Mesenteric fat pad (tissue), 1 donor: ENCODE results near the gene CAND2. TPM values are rescaled to one million over a fixed set of nuclear protein-coding genes. Genes with fewer than 3 reads are reported as not detected.
A peak's percentile ranks its signal among the peaks of the same experiment; 100 is the strongest.

Source experiments
- DNase-seq: peaks from one replicate; pipeline ENCODE4 v3.0.0-alpha.2; 2020; ENCODE audit warnings: low spot score
- long read RNA-seq: library from polyadenylated mRNA; unstranded; transcript quantifications from one replicate; pipeline ENCODE4 v2.0.0, GENCODE V29; 2020
- total RNA-seq: library from RNA; stranded (reverse); fragmentation: NEBNext Ultra II Directional; extraction: Animal tissue kit (Norgen Biotek cat#: 25700); gene quantifications from one replicate; pipeline ENCODE4 v1.2.1, GENCODE V29; 2021
- donor health status: DM: yes; HTN: yes; CAD: no.

CAND2 gene
- total RNA-seq: 1.7 TPM
- long read RNA-seq, partial matches to known transcripts: 2 of 2 reads
- long read RNA-seq, other reads (novel, unspliced or antisense): 0 of 2 reads

DNA sequence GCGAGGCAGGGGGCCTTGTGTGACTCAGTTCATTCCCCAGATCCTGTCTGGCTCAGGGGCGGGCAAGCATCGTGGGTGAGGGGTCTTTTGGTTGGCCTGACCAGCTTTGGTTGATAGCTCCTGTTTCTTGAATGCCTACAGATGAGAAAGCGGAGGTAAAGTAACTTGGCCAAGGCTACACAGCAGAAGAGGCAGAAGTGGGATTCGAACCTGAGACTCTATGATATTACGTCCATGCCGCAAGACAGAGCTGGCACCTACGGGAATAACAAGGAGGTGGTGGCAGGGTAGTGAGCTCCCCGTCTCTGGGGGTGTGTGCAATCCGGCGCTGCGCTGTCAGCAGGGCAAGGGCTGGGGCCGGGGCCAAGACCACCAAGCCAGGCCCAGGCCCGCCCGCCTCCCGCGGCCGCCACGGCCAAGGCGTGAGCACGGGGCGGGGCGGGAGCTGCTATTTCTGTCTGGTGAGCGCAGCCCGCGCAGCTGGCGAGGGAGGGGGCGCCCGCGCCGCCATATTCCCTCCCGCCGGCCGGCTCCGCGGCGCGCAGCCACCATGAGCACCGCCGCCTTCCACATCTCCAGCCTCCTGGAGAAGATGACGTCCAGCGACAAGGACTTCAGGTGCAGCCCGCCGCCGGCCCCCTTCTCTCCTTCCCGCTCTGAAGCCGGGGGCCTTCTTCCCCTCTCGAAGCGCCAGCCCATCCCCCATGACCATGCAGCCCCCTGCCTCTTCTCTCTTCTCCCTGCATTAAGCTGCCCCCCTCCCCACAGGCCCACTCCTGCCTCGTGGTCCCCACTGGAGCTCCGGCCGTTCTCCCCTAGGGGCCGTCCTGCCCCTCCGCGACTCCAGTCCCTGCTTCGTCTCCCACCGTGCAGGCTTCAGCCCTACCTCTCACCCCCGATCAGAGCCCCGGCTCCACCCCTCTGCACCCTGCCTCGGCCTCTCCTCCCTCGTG lies at the start of gene CAND2:
CAND2 (plus strand) TSS at position 510 of the 953 bp plus-strand sequence; CDS start at position 551, 41 bp downstream.
- peak; percentile 89 for DNase-seq

DNA sequence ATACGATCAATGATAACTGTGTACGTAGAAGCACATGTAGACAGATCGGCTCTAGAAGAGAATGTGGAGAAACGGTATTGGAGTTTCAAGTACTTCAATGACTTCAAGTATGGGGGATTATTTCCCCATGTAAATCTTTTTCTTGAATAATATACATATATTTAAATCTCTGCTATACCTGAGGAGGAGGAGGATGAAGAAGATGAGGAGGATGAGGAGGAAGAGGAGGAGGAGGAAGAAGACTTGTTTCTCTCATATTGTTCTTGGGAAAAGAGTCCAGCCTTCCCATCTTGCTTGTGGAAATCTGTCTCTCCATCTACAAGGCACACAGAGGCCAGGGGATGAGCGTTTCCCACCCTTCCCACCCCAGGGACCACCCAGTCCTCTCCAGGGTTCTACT lies 48.0 kb upstream of the CAND2 start:
- DNase-seq: no peak

DNA sequence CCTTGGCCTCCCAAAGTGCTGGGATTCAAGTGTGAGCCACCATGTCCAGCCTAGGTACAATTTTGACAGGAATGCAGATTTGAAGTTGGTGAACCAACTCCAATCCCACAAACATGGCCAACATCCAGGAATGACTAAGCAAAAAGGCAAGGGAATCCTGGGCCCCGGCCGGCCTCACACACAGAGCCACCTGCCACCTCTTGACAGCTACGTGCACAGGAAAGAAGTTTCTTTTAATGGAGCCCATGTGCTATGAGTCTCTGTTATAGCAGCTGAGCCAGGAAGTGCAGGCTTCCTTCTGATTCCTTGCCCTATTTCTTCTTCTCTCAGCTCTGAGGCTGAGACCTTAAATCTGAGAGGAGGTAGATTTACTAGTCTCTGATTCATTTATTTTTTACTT lies 46.3 kb upstream of the CAND2 start:
- DNase-seq: no peak

DNA sequence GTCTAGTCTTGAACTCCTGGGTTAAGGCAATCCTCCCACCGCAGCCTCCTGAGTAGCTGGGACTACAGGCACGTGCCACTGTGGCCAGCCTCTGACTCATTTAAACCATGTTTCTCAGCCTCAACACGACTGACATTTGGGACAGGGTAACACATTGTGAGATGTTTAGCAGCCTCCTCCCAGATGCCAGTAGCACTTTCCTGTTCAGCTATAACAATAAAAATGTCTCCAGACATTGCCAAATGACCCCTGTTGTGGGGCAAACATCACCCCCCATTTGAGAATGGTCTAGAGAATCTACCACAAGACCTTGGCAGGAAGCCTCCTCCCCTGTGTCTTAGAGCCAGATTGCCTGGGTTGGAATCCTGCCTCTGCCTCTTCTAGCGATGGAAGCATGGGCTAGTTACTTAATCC lies 45.8 kb upstream of the CAND2 start:
- DNase-seq: no peak

DNA sequence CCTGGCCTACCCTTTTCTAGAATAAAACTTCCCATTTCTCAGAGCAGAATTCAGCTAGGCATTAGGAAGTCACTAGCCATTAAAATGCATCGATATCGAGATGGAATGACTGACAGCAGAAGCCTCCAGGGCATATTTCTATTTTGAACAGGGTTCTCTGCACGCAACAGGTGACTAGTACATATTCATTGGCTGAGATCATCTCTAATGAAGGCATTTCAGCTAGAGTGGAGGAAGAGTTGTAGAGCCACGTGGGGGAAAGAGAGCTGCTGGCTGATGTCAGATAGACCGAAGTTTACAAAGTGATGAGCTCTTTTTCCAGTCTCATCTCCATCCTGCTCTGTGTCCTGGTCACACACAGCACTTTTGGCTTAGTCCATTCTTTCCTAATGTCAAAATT lies 44.9 kb upstream of the CAND2 start:
- no peak for DNase-seq

DNA sequence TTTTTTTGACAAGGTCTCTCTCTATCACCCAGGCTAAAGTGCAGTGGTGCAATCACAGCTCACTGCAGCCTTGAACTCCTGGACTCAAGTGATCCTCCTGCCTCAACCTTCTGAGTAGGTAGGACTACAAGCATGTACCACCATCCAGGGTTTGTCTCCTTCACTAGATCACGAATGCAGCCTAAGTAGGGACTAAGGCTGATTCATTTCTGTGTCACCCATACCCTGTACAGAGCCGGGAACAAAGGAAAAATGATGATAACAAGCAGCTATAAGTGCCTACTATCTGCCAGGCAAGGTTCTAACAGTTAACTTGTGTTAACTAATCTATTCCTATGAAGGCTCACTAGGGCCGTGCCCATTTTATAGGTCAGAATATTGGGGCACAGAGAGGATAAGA lies 44.4 kb upstream of the CAND2 start:
- no peak for DNase-seq

DNA sequence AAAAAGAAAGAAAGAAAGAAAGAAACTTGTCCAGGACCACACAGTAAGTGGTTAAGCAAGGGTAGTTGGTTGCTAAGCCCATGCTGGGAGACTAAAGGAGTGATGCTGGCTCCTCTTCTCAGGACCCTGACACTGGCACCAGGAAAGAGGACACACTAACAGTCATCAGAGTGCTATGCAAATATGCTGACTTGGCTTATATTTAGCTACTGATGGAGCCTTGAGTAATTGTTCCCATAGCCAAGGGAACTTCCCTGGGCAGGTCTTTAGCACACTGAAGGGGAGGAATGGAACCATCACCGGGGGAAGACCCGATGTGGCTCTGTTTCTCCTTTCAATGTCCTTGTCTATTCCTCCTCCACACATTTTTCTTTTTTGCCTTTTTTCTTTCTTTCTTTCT lies 43.7 kb upstream of the CAND2 start:
- DNase-seq: no peak

DNA sequence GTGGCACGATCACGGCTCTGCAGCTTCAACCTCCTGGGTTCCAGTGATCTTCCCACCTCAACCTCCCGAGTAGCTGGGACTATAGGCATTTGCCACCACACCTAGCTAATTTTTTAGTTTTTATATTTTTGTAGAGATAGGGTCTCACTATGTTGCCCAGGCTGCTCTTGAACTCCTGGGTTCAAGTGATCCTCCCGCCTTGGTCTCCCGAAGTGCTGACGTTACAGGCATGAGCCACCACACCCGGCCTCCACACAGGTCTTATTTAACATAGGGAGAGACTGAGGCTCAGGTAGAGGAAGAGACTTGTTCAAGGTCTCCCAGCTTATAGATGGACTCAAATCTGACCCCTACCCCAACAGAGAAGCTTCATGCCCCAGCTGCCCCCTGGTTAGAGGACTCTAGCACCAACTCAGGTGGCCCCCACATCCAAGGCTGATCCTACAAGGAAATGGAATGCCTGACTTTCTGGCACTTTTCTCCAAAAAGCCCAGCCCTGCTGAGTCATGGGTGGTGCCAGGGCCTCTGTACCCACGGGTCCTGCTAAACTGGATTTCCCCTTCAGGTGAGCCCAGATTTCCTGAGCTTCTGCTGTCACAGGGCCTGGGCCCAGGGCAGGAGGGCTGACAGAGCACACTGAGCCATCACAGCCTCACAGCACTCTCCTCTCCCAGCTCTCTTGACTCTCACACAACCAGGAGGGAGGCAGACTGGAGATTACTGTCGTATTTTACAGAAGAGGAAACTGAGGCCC lies 43.0 kb upstream of the CAND2 start:
- no peak for DNase-seq

DNA sequence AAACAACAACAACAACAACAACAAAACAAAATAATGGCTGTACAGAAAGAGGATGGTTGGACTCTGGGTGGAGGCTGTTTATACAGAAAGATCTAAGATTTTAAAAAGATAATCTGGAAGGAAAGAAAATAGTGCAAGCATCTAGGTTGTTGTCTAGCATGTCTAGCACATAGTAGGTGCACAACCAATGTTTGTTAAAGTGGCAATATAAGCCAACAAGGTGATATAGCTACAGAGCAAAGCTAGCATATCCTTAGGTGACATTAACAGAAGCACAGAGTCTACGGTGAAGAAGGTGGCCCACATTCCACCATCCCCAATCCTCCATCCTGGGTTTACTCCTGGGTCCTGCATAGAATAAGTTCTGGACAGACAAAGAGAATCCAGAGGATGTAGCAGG lies 42.2 kb upstream of the CAND2 start:
- DNase-seq: no peak

DNA sequence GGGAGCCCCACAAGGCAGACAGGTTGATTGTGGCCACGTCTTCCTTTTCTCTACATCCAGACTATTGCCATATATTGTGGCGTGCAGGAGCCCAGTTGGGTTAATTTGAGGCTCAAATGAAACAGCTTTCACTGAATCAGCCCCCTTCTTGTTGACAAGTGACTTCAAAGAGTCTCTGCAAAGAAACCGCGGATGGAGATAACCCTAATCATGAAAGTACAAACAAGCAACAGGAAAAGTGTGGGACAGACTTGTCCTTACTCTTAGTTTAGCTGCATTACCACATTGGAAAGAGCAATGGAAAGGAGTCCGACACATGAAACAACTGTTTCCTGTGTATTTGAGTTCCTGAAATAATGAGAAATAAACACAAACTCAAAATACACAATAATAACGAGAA lies 40.7 kb upstream of the CAND2 start:
- DNase-seq: no peak

DNA sequence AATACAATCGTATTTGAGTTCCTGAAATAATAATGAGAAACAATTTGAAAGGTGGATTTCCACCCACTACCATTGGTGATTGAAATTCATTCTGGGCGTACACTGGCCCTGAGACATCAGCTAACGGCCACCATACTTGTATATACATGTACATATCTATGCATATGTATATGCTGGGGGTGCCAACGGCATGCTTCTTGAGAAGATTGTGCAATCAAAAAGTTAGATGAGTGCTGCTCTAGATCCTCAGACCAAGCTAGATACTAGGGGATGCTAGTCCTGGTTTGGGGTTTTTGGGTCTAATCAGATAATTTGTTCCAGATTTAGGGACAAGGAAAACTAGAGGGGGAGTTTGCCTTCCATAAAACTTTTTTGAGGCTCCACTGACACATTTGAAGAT lies 40.3 kb upstream of the CAND2 start:
- no peak for DNase-seq

DNA sequence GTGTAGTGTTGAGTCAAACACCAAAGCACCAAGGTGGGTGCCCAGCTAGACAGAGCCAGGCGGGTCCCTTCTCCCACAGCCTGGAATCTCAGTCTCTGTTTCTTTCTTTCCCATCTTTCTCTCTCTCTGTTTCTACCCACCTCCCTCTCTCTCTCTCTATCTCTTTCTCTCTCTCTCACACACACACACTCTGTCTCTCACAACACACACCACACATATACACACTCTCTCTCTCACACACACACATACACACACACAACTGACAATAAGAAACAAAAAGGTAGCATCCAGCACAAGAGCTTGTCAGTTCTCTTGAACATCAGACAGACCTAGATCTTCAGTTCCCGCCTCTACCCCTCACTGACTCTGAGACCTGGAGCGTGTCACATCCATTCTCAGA lies 39.8 kb upstream of the CAND2 start:
- DNase-seq: no peak

DNA sequence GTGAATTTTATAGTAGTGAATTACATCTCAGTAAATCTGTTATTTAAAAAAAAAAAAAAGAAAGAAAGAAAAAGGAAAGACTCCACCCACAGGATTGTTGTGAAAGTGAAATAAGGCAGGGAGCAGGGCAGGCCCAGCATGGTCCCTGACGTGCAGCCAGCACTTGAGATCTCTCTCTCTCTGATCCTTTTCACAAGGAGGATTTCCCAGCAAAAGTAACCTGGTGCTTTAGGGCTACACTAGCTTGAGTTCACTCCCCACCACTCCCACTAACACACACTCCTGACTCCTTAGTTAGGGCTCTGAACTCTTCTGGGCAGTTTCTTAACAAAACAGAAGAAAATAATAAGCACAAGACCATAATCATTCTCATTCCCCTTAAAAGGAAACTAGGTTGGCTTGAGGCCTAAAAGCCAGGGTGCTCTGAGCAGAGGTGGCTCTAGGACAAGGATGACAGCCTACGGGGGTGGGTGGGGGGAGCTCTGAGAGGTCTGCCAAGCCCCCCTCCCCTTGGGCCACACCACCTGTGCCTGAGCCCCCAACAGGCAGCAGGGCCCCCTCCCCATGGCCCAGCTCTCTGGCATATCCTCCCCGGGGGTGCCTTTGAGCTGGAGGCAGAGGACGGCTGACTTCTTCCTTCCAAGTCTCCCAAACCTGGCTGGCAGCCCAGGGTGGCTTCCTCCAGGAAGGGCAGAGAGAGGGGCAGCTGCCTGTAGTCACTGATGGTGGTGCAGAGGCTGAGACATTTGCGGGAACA lies 38.3 kb upstream of the CAND2 start:
- DNase-seq: no peak

DNA sequence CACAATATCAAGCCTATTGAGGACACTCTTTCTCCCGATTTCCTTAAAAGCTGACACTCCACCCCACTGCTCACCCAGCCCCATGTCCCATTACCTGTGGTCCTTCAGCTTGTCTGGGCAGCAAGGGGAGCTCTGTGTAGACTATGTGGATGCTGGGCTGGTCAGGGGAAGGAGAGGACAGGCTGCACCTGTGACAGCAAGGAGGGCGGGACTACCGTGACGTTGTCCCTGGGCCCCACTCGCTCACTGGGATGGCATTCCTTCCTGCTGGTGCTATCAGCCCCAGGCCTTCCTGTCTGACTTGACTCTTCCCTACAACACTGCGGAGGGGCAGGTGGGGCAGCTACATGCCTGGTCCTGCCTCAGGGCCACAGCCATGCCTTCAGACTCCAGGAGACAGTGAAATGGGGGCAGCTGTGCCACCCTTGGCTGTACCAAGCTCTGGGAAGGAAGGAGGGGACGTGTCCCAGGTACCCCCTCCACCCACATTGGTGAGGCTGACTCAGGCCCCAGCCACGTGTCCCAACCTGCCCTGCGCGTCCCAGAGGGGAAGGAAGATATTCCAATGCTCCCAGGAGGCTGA lies 37.3 kb upstream of the CAND2 start, which contains the start of gene TMEM40:
TMEM40 (minus strand) TSS at position 163 of the 583 bp plus-strand sequence. CDS start 9,427 bp downstream, outside the sequence.
- DNase-seq: no peak

DNA sequence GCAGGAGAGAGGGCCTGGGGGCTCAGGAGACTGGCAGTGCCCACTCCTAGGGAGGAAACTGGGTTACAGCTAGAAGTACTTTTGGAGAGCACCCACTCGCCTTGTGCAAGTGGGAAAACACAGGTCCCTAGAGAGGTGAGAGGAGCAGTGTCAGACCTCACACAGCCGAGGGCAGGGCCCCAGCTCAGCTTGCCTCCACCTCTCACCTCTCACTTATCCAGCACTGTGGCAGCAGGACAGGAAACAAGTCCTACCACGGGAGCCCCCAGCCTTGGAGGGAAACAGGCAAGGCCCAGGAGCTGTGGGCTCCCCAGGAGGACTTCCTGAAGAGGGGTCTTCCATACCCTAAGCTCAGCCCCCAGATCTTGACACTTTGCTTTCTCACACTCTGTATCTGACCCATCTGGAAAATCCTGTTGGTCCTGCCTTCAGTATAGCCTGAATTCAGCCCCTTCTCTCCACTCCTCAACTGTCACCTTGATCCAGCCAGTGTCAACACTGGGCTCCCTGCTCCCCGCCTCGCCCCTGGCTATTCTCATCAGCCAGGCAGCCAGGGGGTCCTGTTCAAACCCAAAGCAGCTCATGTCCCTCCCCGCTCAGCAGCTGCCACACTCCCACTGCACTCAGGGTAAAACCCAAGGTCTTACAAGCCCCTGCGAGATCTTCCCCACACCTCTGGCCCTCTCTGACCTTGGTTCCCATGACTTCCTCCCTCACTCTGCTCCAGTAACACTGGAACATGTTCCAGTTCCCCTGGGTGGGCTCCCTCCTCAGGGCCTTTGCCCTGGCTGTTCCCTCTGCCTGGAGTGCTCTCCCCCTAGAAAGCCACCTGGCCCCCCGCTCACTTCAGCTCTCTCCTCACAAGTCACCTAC lies 36.6 kb upstream of the CAND2 start:
- no peak for DNase-seq

DNA sequence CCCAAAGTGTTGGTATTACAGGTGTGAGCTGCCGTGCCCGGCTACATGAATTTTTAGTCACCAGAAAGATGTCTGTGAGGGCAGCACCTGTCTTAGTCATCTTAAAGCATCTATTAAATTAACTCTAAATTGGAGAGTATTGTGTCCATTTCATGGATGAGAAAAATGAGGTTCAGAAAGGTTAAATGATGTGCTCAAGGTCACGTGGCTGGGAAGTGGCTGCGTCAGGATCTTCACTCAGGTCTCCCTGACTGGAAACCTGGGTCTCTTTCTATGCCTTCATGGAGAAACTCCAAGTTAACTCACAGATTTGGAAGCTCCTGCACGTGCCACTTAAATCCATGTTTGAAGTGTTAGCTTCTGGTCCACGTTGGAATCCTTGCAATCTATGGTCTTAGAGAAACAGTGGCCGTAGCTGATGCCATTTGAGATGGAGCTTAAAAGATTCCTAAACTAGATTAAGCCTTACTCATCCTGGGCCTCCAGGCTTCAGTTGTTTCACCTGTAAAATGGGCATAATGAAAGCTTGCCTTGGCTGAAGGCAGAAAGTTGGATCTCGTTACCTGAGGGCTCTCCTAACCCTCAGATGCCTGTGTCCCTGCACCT lies 32.2 kb upstream of the CAND2 start:
- no peak for DNase-seq

DNA sequence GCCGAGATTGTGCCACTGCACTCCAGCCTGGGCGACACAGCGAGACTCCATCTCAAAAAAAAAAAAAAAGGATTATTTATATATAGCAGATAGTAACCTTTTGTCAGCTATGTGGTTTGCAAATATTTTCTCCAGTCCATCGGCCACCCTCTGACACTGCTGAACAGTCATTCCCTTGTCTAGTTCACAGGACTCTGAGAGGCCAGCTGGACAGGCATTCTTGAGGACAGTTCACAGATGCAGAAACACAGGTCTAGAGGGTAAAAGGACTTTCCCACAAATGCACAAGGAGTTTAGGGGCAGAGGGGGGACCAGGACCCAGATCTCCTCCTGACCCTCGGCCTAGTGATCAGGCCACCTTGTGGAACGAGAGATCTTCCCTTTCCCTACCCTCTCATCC lies 29.9 kb upstream of the CAND2 start:
- peak; percentile 47 for DNase-seq

DNA sequence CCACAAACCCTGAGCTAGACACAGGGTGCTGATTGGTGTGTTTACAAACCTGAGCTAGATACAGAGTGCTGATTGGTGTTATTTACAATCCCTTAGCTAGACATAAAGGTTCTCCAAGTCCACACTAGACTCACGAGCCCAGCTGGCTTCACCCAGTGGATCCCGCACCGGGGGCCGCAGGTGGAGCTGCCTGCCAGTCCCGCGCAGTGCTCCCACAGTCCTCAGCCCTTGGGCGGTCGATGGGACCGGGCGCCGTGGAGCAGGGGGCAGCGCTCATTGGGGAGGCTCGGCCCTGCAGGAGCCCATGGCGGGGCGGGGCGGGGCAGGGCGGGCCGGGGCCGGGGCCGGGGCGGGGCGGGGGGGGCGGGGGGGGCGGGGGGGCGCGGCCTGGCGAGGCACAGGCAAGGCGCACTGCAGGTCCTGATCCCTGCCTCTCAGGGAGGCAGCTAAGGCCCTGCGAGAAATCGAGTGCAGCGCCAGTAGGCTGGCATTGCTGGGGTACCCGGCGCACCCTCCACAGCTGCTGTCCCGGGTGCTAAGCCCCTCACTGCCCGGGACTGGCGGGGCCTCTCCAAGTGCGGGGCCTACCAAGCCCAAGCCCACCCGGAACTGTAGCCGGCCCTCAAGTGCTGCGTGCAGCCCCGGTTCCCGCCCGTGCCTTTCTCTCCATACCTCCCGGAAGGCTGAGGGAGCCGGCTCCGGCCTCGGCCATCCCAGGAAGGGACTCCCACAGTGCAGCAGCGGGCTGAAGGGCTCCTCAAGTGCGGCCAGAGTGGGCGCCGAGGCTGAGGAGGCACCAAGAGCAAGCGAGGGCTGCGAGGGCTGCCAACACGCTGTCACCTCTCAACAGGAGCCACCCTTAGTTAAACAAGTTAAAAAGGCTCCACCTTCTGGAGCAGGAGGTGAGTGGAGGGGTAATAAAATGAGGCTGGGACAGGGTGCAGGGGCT lies 27.6 kb upstream of the CAND2 start:
- DNase-seq: peak; percentile 74
